ENCODE results near the gene TMED8.
"Not testable (repeated sequence)": the region's sequence is repeated elsewhere in the genome, so short reads cannot be mapped to it uniquely, and the experiment has no call there.

The TMED8 gene

DNA sequence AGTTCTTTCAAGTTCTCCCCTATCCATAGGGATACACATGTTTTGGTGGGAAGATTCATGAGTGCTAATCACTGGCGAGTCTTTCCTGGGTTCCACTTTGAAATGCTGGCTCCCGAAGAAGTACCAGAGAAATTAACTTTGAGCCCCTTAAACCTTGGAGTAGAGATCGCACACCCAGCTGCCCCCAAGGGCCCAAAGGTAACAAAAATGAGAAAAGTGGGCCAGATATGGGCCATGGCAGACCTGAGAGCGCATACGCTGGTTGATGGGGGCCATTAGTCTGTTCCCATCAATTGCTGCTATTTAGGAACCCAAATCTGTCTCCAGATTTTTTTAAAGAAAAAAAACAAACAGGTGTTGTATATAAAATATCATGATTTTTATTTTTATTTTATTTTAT lies 53.9 kb downstream of the TMED8 start:
- no peak for DNase-seq (ENCODE audit: low read depth, low spot score)

DNA sequence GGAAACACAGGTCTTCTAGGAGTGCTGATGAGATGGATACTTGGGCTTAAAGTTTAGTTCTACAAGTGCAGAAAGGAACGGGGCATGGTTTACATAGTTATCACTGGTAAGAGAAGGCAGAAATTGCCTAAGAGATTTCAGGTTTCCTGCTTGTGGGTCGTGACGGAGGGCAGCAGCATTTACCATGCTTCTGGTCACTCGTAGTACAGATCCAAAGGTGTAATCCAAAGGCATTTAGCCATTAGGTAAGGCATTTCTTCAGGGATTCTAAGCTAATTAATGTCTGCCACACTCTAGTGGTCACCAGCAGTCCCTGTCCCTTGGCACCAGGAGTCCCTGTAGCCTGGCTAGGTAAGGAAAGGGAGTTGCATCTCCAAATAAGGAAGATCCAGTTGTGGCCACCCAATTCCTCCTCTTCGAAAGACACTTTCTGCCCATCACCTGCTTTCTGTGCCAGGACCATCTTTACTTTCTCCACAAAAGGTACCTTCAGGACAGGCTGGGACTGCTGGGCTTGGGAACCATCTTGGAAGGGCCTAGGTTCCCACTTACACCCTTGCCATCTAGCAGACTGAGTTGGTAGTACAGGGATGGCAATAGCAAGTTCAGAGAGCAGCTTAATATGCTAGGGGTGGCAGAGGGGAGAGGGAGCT lies 54.5 kb downstream of the TMED8 start:
- no peak for DNase-seq (ENCODE audit: low read depth, low spot score)

- peak; percentile 72 for DNase-seq (ENCODE audit: low read depth, low spot score)
Observed at GRCh38 chr14:77320238-77320935, 56.5 kb downstream of the TMED8 start, which contains the start of gene POMT2. TSS of gene POMT2 (minus strand) at chr14:77320883. CDS start at chr14:77320681, 202 bp downstream.

DNA sequence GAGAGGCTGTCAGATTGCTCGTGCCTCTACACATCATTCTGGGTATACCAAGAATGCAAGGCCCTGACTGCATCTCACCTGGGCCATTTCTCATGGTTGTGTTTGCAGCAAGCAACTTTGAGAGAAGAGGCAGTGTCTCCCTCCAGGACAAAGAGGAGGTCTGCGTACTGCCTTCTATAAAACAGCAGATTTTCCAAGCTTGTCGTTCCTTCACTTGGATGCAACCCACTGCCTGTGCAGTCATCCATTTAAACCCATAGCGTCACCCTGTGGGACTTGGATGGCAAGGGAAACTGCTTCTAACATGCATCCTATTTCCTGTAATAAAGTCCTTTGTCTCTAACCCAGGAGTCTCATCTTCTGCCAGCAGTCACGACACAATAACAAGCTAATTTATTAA lies 57.5 kb downstream of the TMED8 start:
- DNase-seq (ENCODE audit: low read depth, low spot score): no peak

- not testable (repeated sequence) for DNase-seq (ENCODE audit: low read depth, low spot score)
Observed at GRCh38 chr14:77318756-77319155, 58.1 kb downstream of the TMED8 start.

- DNase-seq (ENCODE audit: low read depth, low spot score): no peak
Observed at GRCh38 chr14:77318006-77318553, 58.8 kb downstream of the TMED8 start.

DNA sequence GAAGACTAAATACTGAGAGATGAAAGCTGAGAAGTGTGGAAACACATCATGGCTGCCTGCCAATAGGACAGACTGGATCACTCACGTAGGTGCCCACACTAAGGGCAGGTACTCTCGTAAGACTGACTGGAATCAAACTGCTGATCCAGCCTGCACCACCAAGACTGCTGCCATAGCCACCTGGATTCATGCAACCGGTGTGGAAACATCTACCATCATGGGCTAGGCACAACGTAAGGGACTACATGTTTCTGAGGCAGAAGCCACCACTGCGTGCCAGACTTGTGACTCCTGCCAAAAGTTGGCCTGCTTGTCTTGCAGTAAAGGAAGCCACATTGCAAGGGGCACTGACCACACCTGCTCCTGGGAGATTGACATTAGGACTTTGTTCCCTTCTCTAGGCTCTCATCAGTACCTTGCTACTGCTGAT lies 60.0 kb downstream of the TMED8 start:
- no peak for DNase-seq (ENCODE audit: low read depth, low spot score)

DNA sequence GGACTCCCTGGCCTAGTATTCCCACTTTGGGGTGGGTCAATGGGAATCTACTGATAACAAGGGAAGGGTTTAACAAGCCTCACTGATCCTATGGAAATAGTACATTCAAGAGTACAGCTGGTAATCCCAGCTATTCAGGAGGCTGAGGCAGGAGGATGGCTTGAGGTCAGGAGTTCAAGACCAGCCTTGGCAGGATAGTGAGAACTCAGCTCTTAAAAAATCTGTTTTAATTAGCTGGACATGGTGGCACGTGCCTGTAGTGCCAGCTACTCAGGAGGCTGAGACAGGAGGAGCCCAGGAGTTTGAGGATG lies 60.7 kb downstream of the TMED8 start:
- DNase-seq (ENCODE audit: low read depth, low spot score): no peak

- no peak for DNase-seq (ENCODE audit: low read depth, low spot score)
Observed at GRCh38 chr14:77314539-77315457, 62.1 kb downstream of the TMED8 start.

- DNase-seq (ENCODE audit: low read depth, low spot score): no peak
Observed at GRCh38 chr14:77314043-77314442, 62.9 kb downstream of the TMED8 start.

GRCh38 chr14:77313371-77313770 lies 63.5 kb downstream of the TMED8 start:
- no peak for DNase-seq (ENCODE audit: low read depth, low spot score)

- DNase-seq (ENCODE audit: low read depth, low spot score): no peak
Observed at GRCh38 chr14:77311217-77311616, 65.7 kb downstream of the TMED8 start.

DNA sequence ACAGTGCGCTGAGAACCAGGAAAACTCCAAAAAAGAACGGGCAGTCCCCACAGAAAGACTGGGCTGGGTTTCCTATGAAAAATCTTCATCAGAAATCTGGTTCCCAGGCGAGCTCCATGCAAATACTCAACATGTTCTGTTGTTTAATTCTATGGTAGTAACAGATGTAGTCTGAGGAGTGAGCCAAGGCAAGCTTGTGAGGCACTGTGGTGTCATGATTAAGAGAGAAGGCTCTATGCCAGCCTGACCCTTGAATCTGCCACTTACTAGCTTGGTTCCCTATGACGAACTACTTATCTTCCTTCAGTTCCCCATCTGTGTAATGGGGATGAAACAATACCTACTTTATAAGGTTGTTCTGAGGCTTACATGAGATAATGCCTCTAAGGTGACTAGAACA lies 66.9 kb downstream of the TMED8 start:
- no peak for DNase-seq (ENCODE audit: low read depth, low spot score)

- DNase-seq (ENCODE audit: low read depth, low spot score): no peak
Observed at GRCh38 chr14:77309131-77309530, 67.8 kb downstream of the TMED8 start.

GRCh38 chr14:77306851-77307496 lies 69.9 kb downstream of the TMED8 start:
- DNase-seq (ENCODE audit: low read depth, low spot score): no peak

- no peak for DNase-seq (ENCODE audit: low read depth, low spot score)
Observed at GRCh38 chr14:77306416-77306815, 70.5 kb downstream of the TMED8 start.

DNA sequence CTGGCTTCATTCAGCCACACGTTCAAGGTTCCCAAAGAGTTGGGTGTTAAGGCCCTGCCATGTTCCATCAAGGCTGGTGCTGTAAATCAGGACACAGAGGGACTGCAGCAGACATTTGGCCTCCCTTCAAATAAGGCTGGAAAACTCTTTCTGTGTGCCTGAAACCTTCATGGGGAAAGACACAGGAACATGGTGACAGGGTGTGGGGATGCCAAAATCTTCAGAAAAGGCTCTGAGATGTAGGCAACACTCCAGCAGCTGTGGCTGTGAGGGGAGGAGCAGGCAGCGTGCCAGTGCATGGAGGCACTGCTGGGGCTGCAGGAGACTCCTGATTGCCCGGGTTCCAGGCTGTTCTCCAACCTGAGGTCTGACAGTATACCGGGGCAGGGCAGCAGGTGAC lies 71.2 kb downstream of the TMED8 start:
- no peak for DNase-seq (ENCODE audit: low read depth, low spot score)

- DNase-seq (ENCODE audit: low read depth, low spot score): peak; percentile 50
Observed at GRCh38 chr14:77303417-77304156, 73.3 kb downstream of the TMED8 start.

GRCh38 chr14:77302926-77303325 lies 74.0 kb downstream of the TMED8 start:
- no peak for DNase-seq (ENCODE audit: low read depth, low spot score)

DNA sequence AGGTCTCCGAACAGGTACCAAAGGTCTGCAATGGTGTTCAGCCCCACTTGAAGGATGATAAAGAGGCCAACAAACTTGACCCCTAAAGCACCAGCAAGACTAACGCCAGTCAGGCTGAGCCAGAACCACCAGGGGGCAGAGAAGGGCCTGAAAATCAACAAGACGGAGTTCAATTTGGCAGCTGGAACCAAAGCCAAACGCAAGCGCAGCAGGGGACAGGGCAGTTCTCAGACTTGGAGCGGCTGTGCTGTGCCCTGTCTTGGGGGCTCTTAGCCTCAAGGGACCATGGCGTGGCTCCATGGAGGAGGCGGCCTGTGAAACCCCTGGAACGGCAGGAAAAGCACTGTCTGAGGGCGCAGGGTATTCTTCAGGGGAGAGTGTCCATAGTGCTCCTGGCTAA lies 75.8 kb downstream of the TMED8 start:
- DNase-seq (ENCODE audit: low read depth, low spot score): no peak

DNA sequence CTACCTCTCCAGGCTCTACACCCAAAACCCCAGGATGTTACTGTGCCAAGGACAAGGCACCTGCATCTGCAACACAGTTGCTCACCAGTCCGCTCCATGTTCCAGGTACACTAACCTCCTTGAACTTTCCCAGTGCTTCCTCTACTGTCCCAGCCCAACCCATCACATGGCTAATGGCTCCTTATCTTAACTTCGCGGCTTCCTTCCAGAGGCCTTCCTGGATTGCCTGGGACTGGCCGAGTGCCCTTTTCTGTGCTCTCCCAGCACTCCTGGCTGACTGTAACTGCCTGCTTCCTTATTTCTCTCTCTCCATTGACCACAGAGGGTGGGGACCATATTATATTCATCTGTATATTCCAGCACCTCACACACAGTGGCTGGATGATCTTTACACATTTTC lies 77.1 kb downstream of the TMED8 start:
- DNase-seq (ENCODE audit: low read depth, low spot score): no peak
